NB4 (cell line): ENCODE results near the gene UTS2.

Experiments used
- CTCF ChIP-seq: IDR thresholded peaks from one replicate; pipeline ENCODE4 v1.5.1; 2012; ENCODE audit warnings: low read depth, low read length
- MAX ChIP-seq: IDR thresholded peaks from 2 replicates; pipeline ENCODE4 v1.6.1; 2011; ENCODE audit warnings: low read depth, low read length
- MYC ChIP-seq: IDR thresholded peaks from 2 replicates; pipeline ENCODE4 v1.6.1; 2011; ENCODE audit warnings: low read depth, low read length
- POLR2A ChIP-seq: IDR thresholded peaks from 2 replicates; pipeline ENCODE4 v1.6.1; 2011; ENCODE audit warnings: mild to moderate bottlenecking; ENCODE audit not compliant: insufficient read length; ENCODE audit errors: extremely low read depth

GRCh38 chr1:7896994-7897393, 44.1 kb upstream of the UTS2 start:
- TF ChIP-seq CTCF (no peak), POLR2A (no peak), MAX (no peak), MYC (no peak)
